ENCODE data around the gene ASB7.
A peak's percentile ranks its signal among the peaks of the same experiment; 100 is the strongest.
"Not testable (repeated sequence)": the region's sequence is repeated elsewhere in the genome, so short reads cannot be mapped to it uniquely, and the experiment has no call there.

Gene ASB7

GRCh38 chr15:100602064-100602822 lies at the start of gene ASB7, which contains the start of gene LINS1:
Gene ASB7, plus strand, starts transcription at chr15:100602589. Its CDS starts 9,628 bp downstream, at chr15:100612217.
Gene LINS1, minus strand, starts transcription at chr15:100602184. Its CDS starts 21,342 bp downstream, at chr15:100580842.
- peak; percentile 96 to 98 for DNase-seq (ENCODE audit: low read depth in 2 of 2)

GRCh38 chr15:100553468-100553867 lies 48.9 kb upstream of the ASB7 start:
- no peak for DNase-seq (ENCODE audit: low read depth in 2 of 2)

GRCh38 chr15:100558771-100559254 lies 43.6 kb upstream of the ASB7 start:
- no peak for DNase-seq (ENCODE audit: low read depth in 2 of 2)

GRCh38 chr15:100559330-100559729 lies 43.1 kb upstream of the ASB7 start:
- no peak for DNase-seq (ENCODE audit: low read depth in 2 of 2)

GRCh38 chr15:100560323-100560722 lies 42.1 kb upstream of the ASB7 start:
- no peak for DNase-seq (ENCODE audit: low read depth in 2 of 2)

GRCh38 chr15:100565591-100565990 lies 36.8 kb upstream of the ASB7 start:
- no peak for DNase-seq (ENCODE audit: low read depth in 2 of 2)

- DNase-seq (ENCODE audit: low read depth in 2 of 2) = no peak
Observed at GRCh38 chr15:100566850-100567628, 35.4 kb upstream of the ASB7 start.

GRCh38 chr15:100569391-100569790 lies 33.0 kb upstream of the ASB7 start:
- DNase-seq (ENCODE audit: low read depth in 2 of 2) = no peak

- no peak for DNase-seq (ENCODE audit: low read depth in 2 of 2)
Observed at GRCh38 chr15:100570275-100570674, 32.1 kb upstream of the ASB7 start.

GRCh38 chr15:100570735-100571313 lies 31.6 kb upstream of the ASB7 start:
- DNase-seq (ENCODE audit: low read depth in 2 of 2) = no peak

GRCh38 chr15:100571592-100572167 lies 30.7 kb upstream of the ASB7 start:
- DNase-seq (ENCODE audit: low read depth in 2 of 2) = no peak

- no peak for DNase-seq (ENCODE audit: low read depth in 2 of 2)
Observed at GRCh38 chr15:100572362-100572983, 29.9 kb upstream of the ASB7 start.

GRCh38 chr15:100573526-100573925 lies 28.9 kb upstream of the ASB7 start:
- DNase-seq (ENCODE audit: low read depth in 2 of 2) = no peak

GRCh38 chr15:100580414-100580813 lies 22.0 kb upstream of the ASB7 start:
- no peak for DNase-seq (ENCODE audit: low read depth in 2 of 2)

GRCh38 chr15:100588638-100589242 lies 13.6 kb upstream of the ASB7 start:
- DNase-seq (ENCODE audit: low read depth in 2 of 2) = no peak

- DNase-seq (ENCODE audit: low read depth in 2 of 2) = not testable (repeated sequence)
Observed at GRCh38 chr15:100591163-100591562, 11.2 kb upstream of the ASB7 start.

GRCh38 chr15:100591835-100592234 lies 10.6 kb upstream of the ASB7 start:
- no peak for DNase-seq (ENCODE audit: low read depth in 2 of 2)

- DNase-seq (ENCODE audit: low read depth in 2 of 2) = no peak
Observed at GRCh38 chr15:100592898-100593297, 9.5 kb upstream of the ASB7 start.

GRCh38 chr15:100593431-100593830 lies 9.0 kb upstream of the ASB7 start:
- DNase-seq (ENCODE audit: low read depth in 2 of 2) = no peak

- no peak for DNase-seq (ENCODE audit: low read depth in 2 of 2)
Observed at GRCh38 chr15:100595964-100596363, 6.4 kb upstream of the ASB7 start.

- DNase-seq (ENCODE audit: low read depth in 2 of 2) = peak; percentile 88 to 91
Observed at GRCh38 chr15:100596792-100597191, 5.6 kb upstream of the ASB7 start.

Measured in stimulated activated CD4-positive, alpha-beta T cell treated with anti-CD3 and anti-CD28 coated beads, Interleukin-4, amount 100 ng/mL, for 48 hours (primary cell).